Neural progenitor cell (in vitro differentiated cells): ENCODE results near the gene KANTR. TPM values are rescaled to one million over a fixed set of nuclear protein-coding genes. Genes with fewer than 3 reads are reported as not detected.

ENCODE experiments used
- DNase-seq: peaks from one replicate; pipeline ENCODE4 v3.0.0-alpha.2; 2016; ENCODE audit warnings: low spot score
- H2AFZ ChIP-seq: fragments of 200-600 bp; sonication (generic); replicated peaks from 2 replicates; pipeline ENCODE4 v1.6.1; 2016; ENCODE audit warnings: antibody characterized with exemption
- H3F3A ChIP-seq: fragments of 200-600 bp; sonication (generic); 2 replicates; pipeline ENCODE4 v1.6.1; 2016; ENCODE audit warnings: antibody characterized with exemption, low read depth
- H3K27ac ChIP-seq: fragments of 200-600 bp; sonication (generic); 2 replicates; pipeline ENCODE4 v1.5.1; 2016; ENCODE audit warnings: mild to moderate bottlenecking
- H3K27me3 ChIP-seq: fragments of 200-600 bp; sonication (generic); 2 replicates; pipeline ENCODE4 v1.6.1; 2016; ENCODE audit warnings: mild to moderate bottlenecking, moderate library complexity
- H3K36me3 ChIP-seq: fragments of 200-600 bp; sonication (generic); 2 replicates; pipeline ENCODE4 v1.5.1; 2016
- H3K4me1 ChIP-seq: fragments of 200-600 bp; sonication (generic); 2 replicates; pipeline ENCODE4 v1.6.1; 2016; ENCODE audit warnings: mixed run types
- H3K4me2 ChIP-seq: fragments of 200-600 bp; sonication (generic); 2 replicates; pipeline ENCODE4 v1.6.1; 2016
- H3K4me3 ChIP-seq: fragments of 200-600 bp; sonication (generic); 2 replicates; pipeline ENCODE4 v1.5.1; 2016
- H3K79me2 ChIP-seq: fragments of 200-600 bp; sonication (generic); 2 replicates; pipeline ENCODE4 v1.6.1; 2016; ENCODE audit warnings: low read depth
- H3K9ac ChIP-seq: fragments of 200-600 bp; sonication (generic); 2 replicates; pipeline ENCODE4 v1.6.1; 2016
- H3K9me3 ChIP-seq: fragments of 200-600 bp; sonication (generic); 2 replicates; pipeline ENCODE4 v1.5.1; 2016; ENCODE audit warnings: low read depth
- H4K20me1 ChIP-seq: fragments of 200-600 bp; sonication (generic); 2 replicates; pipeline ENCODE4 v1.6.1; 2016; ENCODE audit warnings: low read depth
- H3K27ac Mint-ChIP-seq: 3 replicates; pipeline ENCODE4 v1.8.0; 2021; ENCODE audit warnings: mixed read lengths
- H3K27me3 Mint-ChIP-seq: 2 replicates; pipeline ENCODE4 v1.8.0; 2022; ENCODE audit warnings: low read depth, mild to moderate bottlenecking, inconsistent platforms, moderate library complexity, mixed read lengths; ENCODE audit not compliant: insufficient read depth
- H3K36me3 Mint-ChIP-seq: 3 replicates; pipeline ENCODE4 v1.8.0; 2021; ENCODE audit warnings: mixed read lengths
- H3K4me1 Mint-ChIP-seq: 3 replicates; pipeline ENCODE4 v1.8.0; 2021; ENCODE audit warnings: mixed read lengths
- H3K4me3 Mint-ChIP-seq: 3 replicates; pipeline ENCODE4 v1.8.0; 2021; ENCODE audit warnings: mild to moderate bottlenecking, moderate library complexity, mixed read lengths
- H3K9me3 Mint-ChIP-seq: 3 replicates; pipeline ENCODE4 v1.8.0; 2020; ENCODE audit warnings: mixed read lengths
- CTCF ChIP-seq: fragments of 200-600 bp; sonication (generic); IDR thresholded peaks from 2 replicates; pipeline ENCODE4 v1.5.1; 2017; ENCODE audit warnings: antibody characterized with exemption, mild to moderate bottlenecking
- EZH2 ChIP-seq: fragments of 200-600 bp; sonication (generic); IDR thresholded peaks from 2 replicates; pipeline ENCODE4 v1.6.1; 2017; ENCODE audit warnings: antibody characterized with exemption, mild to moderate bottlenecking, moderate library complexity
- EZH2phosphoT487 ChIP-seq: fragments of 200-600 bp; sonication (generic); IDR thresholded peaks from 2 replicates; pipeline ENCODE4 v1.6.1; 2017; ENCODE audit warnings: antibody characterized with exemption
- total RNA-seq: library from RNA; depleted of rRNA; stranded (reverse); fragments of >200 nt; gene quantifications from 2 replicates; pipeline ENCODE4 v1.2.3, GENCODE V29; 2015; ENCODE audit warnings: low replicate concordance

Gene KANTR
- total RNA-seq, 1 donor from 2014 or later = 30.9 TPM

GRCh38 chrX:53071064-53071463 lies 22.9 kb upstream of the KANTR start:
- no peaks in the 10 kb centered on the region for H3K9me3 ChIP-seq
- no peaks in the 10 kb centered on the region for H3K36me3 ChIP-seq
- no peak overlapping the region for H3K4me3 ChIP-seq
- Mint-ChIP-seq H3K4me1 (peaks cover 2% of the 10 kb centered on the region), H3K27me3 (no peaks in the 10 kb centered on the region), H3K27ac (no peak overlapping the region), H3K36me3 (no peaks in the 10 kb centered on the region), H3K4me3 (no peak overlapping the region), H3K9me3 (no peaks in the 10 kb centered on the region)
- peaks cover 3% of the 10 kb centered on the region for H3K4me1 ChIP-seq
- peaks cover 4% of the 10 kb centered on the region for H4K20me1 ChIP-seq
- no peak overlapping the region for H2AFZ ChIP-seq
- H3K79me2 ChIP-seq = no peaks in the 10 kb centered on the region
- TF ChIP-seq CTCF = no peak
- TF ChIP-seq EZH2phosphoT487 = no peak
- no peak for TF ChIP-seq EZH2
- no peak for DNase-seq
- H3K27me3 ChIP-seq = no peaks in the 10 kb centered on the region
- H3K4me2 ChIP-seq = no peak overlapping the region
- H3F3A ChIP-seq = peaks cover 26% of the 10 kb centered on the region
- no peak overlapping the region for H3K27ac ChIP-seq
- H3K9ac ChIP-seq = no peak overlapping the region

- peaks cover 3% of the 10 kb centered on the region for H3K4me1 ChIP-seq
- peaks cover 4% of the 10 kb centered on the region for H4K20me1 ChIP-seq
- no peak overlapping the region for H3K27ac Mint-ChIP-seq
- no peaks in the 10 kb centered on the region for H3K36me3 ChIP-seq
- H3K79me2 ChIP-seq = no peaks in the 10 kb centered on the region
- no peaks in the 10 kb centered on the region for H3K36me3 Mint-ChIP-seq
- no peaks in the 10 kb centered on the region for H3K27me3 Mint-ChIP-seq
- no peak overlapping the region for H3K27ac ChIP-seq
- peak overlapping the region; percentile 52 for H3K4me3 Mint-ChIP-seq
- no peaks in the 10 kb centered on the region for H3K9me3 ChIP-seq
- peak overlapping the region; percentile 64 for H3K4me2 ChIP-seq
- DNase-seq = peak; percentile 81
- H3K27me3 ChIP-seq = no peaks in the 10 kb centered on the region
- H3K9me3 Mint-ChIP-seq = no peaks in the 10 kb centered on the region
- TF ChIP-seq EZH2 (no peak), CTCF (peak; percentile 66), EZH2phosphoT487 (no peak)
- H3K4me1 Mint-ChIP-seq = peaks cover 2% of the 10 kb centered on the region
- H3K9ac ChIP-seq = no peak overlapping the region
- peak overlapping the region; percentile 28 for H3K4me3 ChIP-seq
- H2AFZ ChIP-seq = no peak overlapping the region
- peaks cover 26% of the 10 kb centered on the region for H3F3A ChIP-seq
Measured at GRCh38 chrX:53071604-53072417, 22.1 kb upstream of the KANTR start.

- Histone ChIP-seq H3F3A (peaks cover 26% of the 10 kb centered on the region), H2AFZ (no peak overlapping the region), H3K79me2 (no peaks in the 10 kb centered on the region), H3K9ac (no peak overlapping the region), H3K4me2 (peak overlapping the region; percentile 64), H3K4me1 (peaks cover 3% of the 10 kb centered on the region), H3K9me3 (no peaks in the 10 kb centered on the region), H3K4me3 (no peak overlapping the region), H3K27me3 (no peaks in the 10 kb centered on the region), H4K20me1 (peaks cover 4% of the 10 kb centered on the region), H3K27ac (no peak overlapping the region), H3K36me3 (no peaks in the 10 kb centered on the region)
- Mint-ChIP-seq H3K27me3 (no peaks in the 10 kb centered on the region), H3K4me3 (no peak overlapping the region), H3K36me3 (no peaks in the 10 kb centered on the region), H3K9me3 (no peaks in the 10 kb centered on the region), H3K4me1 (peaks cover 2% of the 10 kb centered on the region), H3K27ac (no peak overlapping the region)
- no peak for DNase-seq
- TF ChIP-seq EZH2phosphoT487 = no peak
- TF ChIP-seq EZH2 = no peak
- no peak for TF ChIP-seq CTCF
Measured at GRCh38 chrX:53072418-53073114, 21.4 kb upstream of the KANTR start.
